MM.1S (cell line): ENCODE measurements around the gene FAM117A.

Experiments used
- DNase-seq: peaks from one replicate; pipeline ENCODE4 v3.0.0-alpha.2; 2015
- H2AFZ ChIP-seq: fragments of 300-600 bp; sonication (generic); 2 replicates; pipeline ENCODE4 v1.6.0; 2016; ENCODE audit warnings: antibody characterized with exemption, low read length
- H3F3A ChIP-seq: fragments of 300-600 bp; sonication (generic); 2 replicates; pipeline ENCODE4 v1.6.1; 2016; ENCODE audit warnings: mild to moderate bottlenecking, antibody characterized with exemption, low read length, moderate library complexity, mixed read lengths; ENCODE audit not compliant: insufficient read depth
- H3K27ac ChIP-seq: fragments of 300-600 bp; sonication (generic); 2 replicates; pipeline ENCODE4 v1.5.1; 2016; ENCODE audit warnings: mild to moderate bottlenecking, low read length
- H3K27me3 ChIP-seq: fragments of 300-600 bp; sonication (generic); replicated peaks from 2 replicates; pipeline ENCODE4 v1.6.0; 2016; ENCODE audit warnings: low read length; ENCODE audit not compliant: insufficient read depth
- H3K36me3 ChIP-seq: fragments of 300-600 bp; sonication (generic); replicated peaks from 2 replicates; pipeline ENCODE4 v1.6.1; 2016; ENCODE audit warnings: mild to moderate bottlenecking, low read length, mixed read lengths; ENCODE audit not compliant: insufficient read depth
- H3K4me1 ChIP-seq: fragments of 300-600 bp; sonication (generic); 2 replicates; pipeline ENCODE4 v1.6.1; 2016; ENCODE audit warnings: low read length, mixed read lengths
- H3K4me2 ChIP-seq: fragments of 300-600 bp; sonication (generic); 2 replicates; pipeline ENCODE4 v1.6.0; 2016; ENCODE audit warnings: low read depth, low read length
- H3K4me3 ChIP-seq: fragments of 300-600 bp; sonication (generic); 2 replicates; pipeline ENCODE4 v1.5.1; 2016; ENCODE audit warnings: low read length, mixed read lengths
- H3K79me2 ChIP-seq: fragments of 300-600 bp; sonication (generic); 2 replicates; pipeline ENCODE4 v1.6.1; 2016; ENCODE audit warnings: mixed run types, low read length, mixed read lengths
- H3K9ac ChIP-seq: fragments of 300-600 bp; sonication (generic); 2 replicates; pipeline ENCODE4 v1.6.1; 2016; ENCODE audit warnings: low read length, mixed read lengths
- H3K9me2 ChIP-seq: fragments of 300-600 bp; sonication (generic); replicated peaks from 2 replicates; pipeline ENCODE4 v1.6.1; 2016; ENCODE audit warnings: mild to moderate bottlenecking, low read length, mixed read lengths; ENCODE audit not compliant: insufficient read depth
- H3K9me3 ChIP-seq: fragments of 300-600 bp; sonication (generic); replicated peaks from 2 replicates; pipeline ENCODE4 v1.6.1; 2016; ENCODE audit warnings: mild to moderate bottlenecking, low read length, mixed read lengths; ENCODE audit not compliant: insufficient read depth
- H4K20me1 ChIP-seq: fragments of 300-600 bp; sonication (generic); 2 replicates; pipeline ENCODE4 v1.6.1; 2016; ENCODE audit warnings: mild to moderate bottlenecking, low read length, moderate library complexity, mixed read lengths; ENCODE audit not compliant: insufficient read depth
- EZH2 ChIP-seq: fragments of 300-600 bp; sonication (generic); optimal IDR thresholded peaks from 2 replicates; pipeline ENCODE3; 2017; ENCODE audit warnings: low read depth, mild to moderate bottlenecking, antibody characterized with exemption, low read length, mixed read lengths
- EZH2phosphoT487 ChIP-seq: fragments of 300-600 bp; sonication (generic); IDR thresholded peaks from 2 replicates; pipeline ENCODE4 v1.6.1; 2018; ENCODE audit warnings: antibody characterized with exemption, low read length
- TF ChIP-seq, protein P1 (sequence below): fragments of 300-600 bp; sonication (generic); IDR thresholded peaks from 2 replicates; pipeline ENCODE4 v1.5.1; 2016; ENCODE audit warnings: antibody characterized with exemption, low read length, mixed read lengths

The FAM117A gene

DNA sequence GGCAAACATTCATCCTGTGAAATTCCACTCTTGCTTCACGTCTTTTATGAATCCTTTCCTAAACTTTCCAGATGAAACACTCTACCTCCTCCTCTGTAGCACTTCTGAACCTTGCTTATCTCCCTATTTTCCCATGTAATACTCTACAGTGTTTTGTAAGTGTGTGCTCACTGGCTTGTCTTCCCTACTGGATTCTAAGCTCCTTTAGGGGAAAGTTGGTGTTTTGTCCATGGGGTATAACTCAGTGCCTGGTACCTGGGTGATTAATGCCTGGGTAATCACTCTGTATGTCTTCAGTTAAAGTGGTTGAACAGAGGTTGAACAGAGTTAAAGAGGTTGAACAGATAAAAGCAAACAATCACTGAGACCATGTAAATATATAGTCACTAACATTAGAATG, 20.7 kb upstream of the FAM117A start:
- Histone ChIP-seq H3K4me3 (no peak overlapping the region), H3K4me1 (peaks cover 8% of the 10 kb centered on the region), H4K20me1 (peaks cover 5% of the 10 kb centered on the region), H3K9me3 (no peaks in the 10 kb centered on the region), H3F3A (peaks cover 5% of the 10 kb centered on the region), H3K4me2 (no peak overlapping the region), H3K9ac (no peak overlapping the region), H2AFZ (no peak overlapping the region), H3K27me3 (no peaks in the 10 kb centered on the region), H3K36me3 (no peaks in the 10 kb centered on the region), H3K79me2 (peaks cover 18% of the 10 kb centered on the region), H3K9me2 (no peaks in the 10 kb centered on the region), H3K27ac (no peak overlapping the region)
- TF ChIP-seq EZH2phosphoT487, result no peak
- no peak for TF ChIP-seq EZH2
- TF ChIP-seq, protein P1, sequence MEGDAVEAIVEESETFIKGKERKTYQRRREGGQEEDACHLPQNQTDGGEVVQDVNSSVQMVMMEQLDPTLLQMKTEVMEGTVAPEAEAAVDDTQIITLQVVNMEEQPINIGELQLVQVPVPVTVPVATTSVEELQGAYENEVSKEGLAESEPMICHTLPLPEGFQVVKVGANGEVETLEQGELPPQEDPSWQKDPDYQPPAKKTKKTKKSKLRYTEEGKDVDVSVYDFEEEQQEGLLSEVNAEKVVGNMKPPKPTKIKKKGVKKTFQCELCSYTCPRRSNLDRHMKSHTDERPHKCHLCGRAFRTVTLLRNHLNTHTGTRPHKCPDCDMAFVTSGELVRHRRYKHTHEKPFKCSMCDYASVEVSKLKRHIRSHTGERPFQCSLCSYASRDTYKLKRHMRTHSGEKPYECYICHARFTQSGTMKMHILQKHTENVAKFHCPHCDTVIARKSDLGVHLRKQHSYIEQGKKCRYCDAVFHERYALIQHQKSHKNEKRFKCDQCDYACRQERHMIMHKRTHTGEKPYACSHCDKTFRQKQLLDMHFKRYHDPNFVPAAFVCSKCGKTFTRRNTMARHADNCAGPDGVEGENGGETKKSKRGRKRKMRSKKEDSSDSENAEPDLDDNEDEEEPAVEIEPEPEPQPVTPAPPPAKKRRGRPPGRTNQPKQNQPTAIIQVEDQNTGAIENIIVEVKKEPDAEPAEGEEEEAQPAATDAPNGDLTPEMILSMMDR, result no peak
- no peak for DNase-seq

DNA sequence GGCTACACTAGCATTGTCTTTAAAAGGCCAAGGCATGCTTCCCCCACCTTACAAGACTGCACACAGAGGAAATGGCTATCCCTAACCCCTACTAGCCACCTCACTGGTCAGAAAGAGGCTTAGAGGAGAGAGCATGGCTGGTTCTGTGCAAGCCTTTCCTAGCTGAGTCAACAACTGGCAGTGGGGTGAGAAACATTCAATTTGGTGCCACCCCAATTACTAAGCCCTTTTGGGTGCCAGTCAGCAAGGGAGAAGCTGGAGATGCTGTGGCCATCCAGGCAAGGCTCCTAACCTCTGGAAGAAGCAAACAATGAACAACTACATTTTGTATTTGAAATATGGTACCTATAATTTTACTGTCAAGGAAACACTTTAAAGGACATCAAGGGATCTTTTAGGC, 19.9 kb upstream of the FAM117A start:
- no peaks in the 10 kb centered on the region for H3K27me3 ChIP-seq

DNA sequence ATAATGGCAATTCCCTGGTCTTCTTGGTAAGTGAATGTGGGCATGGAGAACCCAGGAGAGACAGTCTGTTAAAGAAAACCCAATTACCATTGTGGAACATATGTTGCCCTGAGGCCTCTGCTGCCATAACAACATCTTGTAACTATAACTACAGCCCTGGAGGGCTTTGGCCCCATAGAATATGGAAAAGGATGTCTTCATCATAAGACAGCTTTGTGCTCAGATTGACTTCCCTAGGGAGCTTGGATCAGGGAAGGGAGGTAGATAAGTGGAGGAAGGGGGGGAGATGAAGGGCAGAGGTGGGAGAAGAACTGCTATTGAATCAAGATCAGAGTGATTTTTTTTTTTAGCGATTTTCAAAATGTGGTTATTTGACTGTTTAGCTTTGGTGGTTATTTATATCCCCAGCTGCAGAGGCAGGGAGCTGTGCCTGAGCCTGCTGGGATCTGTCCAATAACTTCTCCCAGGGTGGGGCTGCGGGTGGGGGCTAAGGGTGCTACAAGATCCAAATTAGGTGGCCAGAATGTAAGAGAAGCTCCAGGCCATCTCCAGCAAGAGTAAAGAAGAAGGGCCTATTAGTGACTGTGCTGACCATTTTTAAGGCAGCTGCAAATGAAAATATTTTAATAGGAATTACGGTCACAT, 19.3 kb upstream of the FAM117A start:
- Histone ChIP-seq H3K27ac (no peak overlapping the region), H3K4me2 (no peak overlapping the region), H4K20me1 (no peaks in the 10 kb centered on the region), H3K27me3 (no peaks in the 10 kb centered on the region), H3K9ac (no peak overlapping the region), H3K4me3 (no peak overlapping the region), H3F3A (peaks cover 5% of the 10 kb centered on the region), H3K36me3 (no peaks in the 10 kb centered on the region), H3K9me3 (no peaks in the 10 kb centered on the region), H3K9me2 (no peaks in the 10 kb centered on the region), H3K4me1 (peaks cover 6% of the 10 kb centered on the region; the same call in 1 of the 2 replicates), H2AFZ (no peak overlapping the region), H3K79me2 (peaks cover 9% of the 10 kb centered on the region)
- no peak for DNase-seq
- TF ChIP-seq EZH2phosphoT487 (no peak), EZH2 (no peak)
- TF ChIP-seq, protein P1, result no peak

More for the DNA sequence above, 19.9 kb upstream of the FAM117A start:
- Histone ChIP-seq H3K4me3 (no peak overlapping the region), H3K27ac (no peak overlapping the region), H3K79me2 (peaks cover 12% of the 10 kb centered on the region), H3K9me2 (no peaks in the 10 kb centered on the region), H3F3A (peaks cover 5% of the 10 kb centered on the region), H3K9me3 (no peaks in the 10 kb centered on the region), H3K4me1 (peaks cover 6% of the 10 kb centered on the region; the same call in 1 of the 2 replicates), H4K20me1 (no peaks in the 10 kb centered on the region), H3K36me3 (no peaks in the 10 kb centered on the region), H2AFZ (no peak overlapping the region), H3K4me2 (no peak overlapping the region), H3K9ac (no peak overlapping the region)
- TF ChIP-seq EZH2 (no peak), EZH2phosphoT487 (no peak)
- TF ChIP-seq, protein P1, result no peak
- DNase-seq, result no peak
